Karpas-422 (cell line): ENCODE data around the gene CFAP70. TPM values are rescaled to one million over a fixed set of nuclear protein-coding genes. Genes with fewer than 3 reads are reported as not detected.

Source experiments
- DNase-seq: peaks from one replicate; pipeline ENCODE4 v3.0.0-alpha.2; 2015
- H2AFZ ChIP-seq: fragments of 200-600 bp; sonication (generic); 2 replicates; pipeline ENCODE4 v1.6.1; 2014; ENCODE audit warnings: antibody characterized with exemption, low read length, mixed read lengths
- H3K27ac ChIP-seq: fragments of 200-600 bp; sonication (generic); 2 replicates; pipeline ENCODE4 v1.5.1; 2014; ENCODE audit warnings: mild to moderate bottlenecking, low read length, moderate library complexity
- H3K27me3 ChIP-seq: fragments of 200-600 bp; sonication (generic); 2 replicates; pipeline ENCODE4 v1.6.1; 2014; ENCODE audit warnings: low read length, mixed read lengths
- H3K36me3 ChIP-seq: fragments of 200-600 bp; sonication (generic); 2 replicates; pipeline ENCODE4 v1.6.1; 2014; ENCODE audit warnings: low read length, mixed read lengths; ENCODE audit not compliant: insufficient read depth
- H3K4me1 ChIP-seq: fragments of 200-600 bp; sonication (generic); 2 replicates; pipeline ENCODE4 v1.6.1; 2014; ENCODE audit warnings: mild to moderate bottlenecking, low read length, mixed read lengths
- H3K4me2 ChIP-seq: fragments of 200-600 bp; sonication (generic); 2 replicates; pipeline ENCODE4 v1.6.1; 2014; ENCODE audit warnings: low read length, low read depth, mild to moderate bottlenecking; ENCODE audit not compliant: poor library complexity, severe bottlenecking
- H3K4me3 ChIP-seq: fragments of 200-600 bp; sonication (generic); 2 replicates; pipeline ENCODE4 v1.5.1; 2014; ENCODE audit warnings: mild to moderate bottlenecking, antibody characterized with exemption, low read length, mixed read lengths
- H3K79me2 ChIP-seq: fragments of 200-600 bp; sonication (generic); 2 replicates; pipeline ENCODE4 v1.6.1; 2014; ENCODE audit warnings: mild to moderate bottlenecking, low read length, mixed read lengths
- H3K9ac ChIP-seq: fragments of 200-600 bp; sonication (generic); 2 replicates; pipeline ENCODE4 v1.6.0; 2014; ENCODE audit warnings: low read length
- H3K9me2 ChIP-seq: fragments of 200-600 bp; sonication (generic), shearing (Covaris generic); replicated peaks from 2 replicates; pipeline ENCODE4 v1.6.0; 2014; ENCODE audit warnings: mild to moderate bottlenecking, low read length, moderate library complexity; ENCODE audit not compliant: insufficient read depth
- H3K9me3 ChIP-seq: fragments of 300-700, 200-600 bp; sonication (generic); 2 replicates; pipeline ENCODE4 v1.6.1; 2014; ENCODE audit warnings: low read length, mixed read lengths
- H4K20me1 ChIP-seq: fragments of 200-600 bp; sonication (generic); 2 replicates; pipeline ENCODE4 v1.6.1; 2014; ENCODE audit warnings: mild to moderate bottlenecking, antibody characterized with exemption, low read length, low read depth; ENCODE audit not compliant: insufficient read depth
- total RNA-seq: library from RNA; depleted of rRNA; stranded (reverse); fragments of >200 nt; shearing (Covaris generic); gene quantifications from 2 replicates; pipeline ENCODE4 v1.2.3, GENCODE V29; 2014; ENCODE audit warnings: low replicate concordance

CFAP70 gene
- total RNA-seq, 1 experiment from 2014 or later: 14.4 TPM

DNA sequence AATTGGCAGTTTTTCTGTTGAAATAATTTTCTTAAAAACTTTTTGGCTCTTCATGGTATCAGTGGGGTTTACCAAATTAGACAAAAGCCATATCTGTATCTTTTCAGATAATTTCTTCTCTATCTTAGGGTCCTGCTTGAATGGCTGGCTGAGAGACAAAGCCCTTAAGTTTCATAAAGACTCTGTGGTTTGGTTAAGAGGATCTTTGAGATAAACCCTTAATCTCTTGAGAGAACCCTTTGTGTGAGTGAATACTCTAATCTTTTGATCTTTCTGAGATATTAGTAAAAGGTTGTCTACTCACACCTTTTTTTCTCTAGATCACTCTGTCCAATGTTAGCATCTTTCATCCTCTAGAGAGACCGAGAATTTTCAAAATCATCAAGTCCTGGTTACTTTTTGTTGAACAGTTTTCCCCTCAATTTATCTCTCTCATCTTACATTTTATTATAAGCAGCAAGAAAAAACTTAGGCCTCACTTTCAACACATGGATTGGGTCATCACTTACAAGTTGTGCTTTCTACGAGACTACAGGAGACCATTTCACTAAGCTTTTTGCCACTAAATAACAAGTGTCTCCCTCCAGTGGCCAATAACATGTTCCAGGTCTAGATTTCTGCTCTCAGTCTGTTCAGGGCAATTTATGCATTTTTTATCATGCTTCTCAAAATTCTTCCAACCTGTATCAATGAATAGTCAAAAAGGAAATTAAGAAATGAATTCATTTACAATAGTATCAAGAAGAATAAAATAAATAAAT lies 140.1 kb downstream of the CFAP70 start:
- peak; percentile 82 for DNase-seq
- no peaks in the 10 kb centered on the region for H3K9me2 ChIP-seq
- peaks cover 12% of the 10 kb centered on the region for H3K4me1 ChIP-seq
- H3K27ac ChIP-seq: no peak overlapping the region
- H3K36me3 ChIP-seq: peaks cover 21% of the 10 kb centered on the region
- no peaks in the 10 kb centered on the region for H3K9me3 ChIP-seq
- H3K27me3 ChIP-seq: no peaks in the 10 kb centered on the region
- H3K79me2 ChIP-seq: peaks cover 12% of the 10 kb centered on the region; the same call in 1 of the 2 replicates
- H4K20me1 ChIP-seq: no peaks in the 10 kb centered on the region
- no peak overlapping the region for H2AFZ ChIP-seq
- no peak overlapping the region for H3K4me2 ChIP-seq
- no peak overlapping the region for H3K9ac ChIP-seq
- H3K4me3 ChIP-seq: no peak overlapping the region

- H3K4me2 ChIP-seq: no peak overlapping the region
- H3K27ac ChIP-seq: no peak overlapping the region
- H3K9me2 ChIP-seq: no peaks in the 10 kb centered on the region
- no peak overlapping the region for H3K4me3 ChIP-seq
- H3K4me1 ChIP-seq: peaks cover 12% of the 10 kb centered on the region
- no peak overlapping the region for H2AFZ ChIP-seq
- H3K9me3 ChIP-seq: no peaks in the 10 kb centered on the region
- H4K20me1 ChIP-seq: no peaks in the 10 kb centered on the region
- H3K9ac ChIP-seq: no peak overlapping the region
- DNase-seq: no peak
- peaks cover 21% of the 10 kb centered on the region for H3K36me3 ChIP-seq
- H3K27me3 ChIP-seq: no peaks in the 10 kb centered on the region
- H3K79me2 ChIP-seq: peaks cover 12% of the 10 kb centered on the region; the same call in 1 of the 2 replicates
Observed at GRCh38 chr10:73217628-73218027, 141.0 kb downstream of the CFAP70 start.

DNA sequence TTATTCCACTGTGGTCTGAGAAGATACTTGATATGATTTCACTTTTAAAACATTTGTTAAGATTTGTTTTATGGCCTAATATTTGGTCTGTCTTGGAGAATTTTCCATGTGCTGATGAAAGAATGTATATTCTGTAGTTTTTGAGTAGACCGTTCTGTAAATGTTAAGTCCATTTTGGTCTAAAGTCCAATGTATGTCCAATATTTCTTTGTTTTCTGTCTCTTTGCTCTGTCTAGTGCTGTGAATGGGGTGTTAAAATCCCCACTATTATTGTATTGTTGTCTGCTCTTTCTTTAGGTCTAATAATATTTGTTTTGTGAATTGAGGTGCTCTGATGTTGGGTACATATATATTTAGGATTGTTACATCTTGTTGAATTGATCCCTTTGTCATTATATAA lies 142.9 kb downstream of the CFAP70 start:
- H2AFZ ChIP-seq: no peak overlapping the region
- no peaks in the 10 kb centered on the region for H3K9me2 ChIP-seq
- peaks cover 12% of the 10 kb centered on the region for H3K4me1 ChIP-seq
- no peaks in the 10 kb centered on the region for H3K27me3 ChIP-seq
- peaks cover 12% of the 10 kb centered on the region; the same call in 1 of the 2 replicates for H3K79me2 ChIP-seq
- H3K36me3 ChIP-seq: peaks cover 21% of the 10 kb centered on the region
- H3K4me3 ChIP-seq: no peak overlapping the region
- H3K4me2 ChIP-seq: no peak overlapping the region
- H3K27ac ChIP-seq: no peak overlapping the region
- DNase-seq: no peak
- H3K9me3 ChIP-seq: no peaks in the 10 kb centered on the region
- H4K20me1 ChIP-seq: no peaks in the 10 kb centered on the region
- H3K9ac ChIP-seq: no peak overlapping the region

DNA sequence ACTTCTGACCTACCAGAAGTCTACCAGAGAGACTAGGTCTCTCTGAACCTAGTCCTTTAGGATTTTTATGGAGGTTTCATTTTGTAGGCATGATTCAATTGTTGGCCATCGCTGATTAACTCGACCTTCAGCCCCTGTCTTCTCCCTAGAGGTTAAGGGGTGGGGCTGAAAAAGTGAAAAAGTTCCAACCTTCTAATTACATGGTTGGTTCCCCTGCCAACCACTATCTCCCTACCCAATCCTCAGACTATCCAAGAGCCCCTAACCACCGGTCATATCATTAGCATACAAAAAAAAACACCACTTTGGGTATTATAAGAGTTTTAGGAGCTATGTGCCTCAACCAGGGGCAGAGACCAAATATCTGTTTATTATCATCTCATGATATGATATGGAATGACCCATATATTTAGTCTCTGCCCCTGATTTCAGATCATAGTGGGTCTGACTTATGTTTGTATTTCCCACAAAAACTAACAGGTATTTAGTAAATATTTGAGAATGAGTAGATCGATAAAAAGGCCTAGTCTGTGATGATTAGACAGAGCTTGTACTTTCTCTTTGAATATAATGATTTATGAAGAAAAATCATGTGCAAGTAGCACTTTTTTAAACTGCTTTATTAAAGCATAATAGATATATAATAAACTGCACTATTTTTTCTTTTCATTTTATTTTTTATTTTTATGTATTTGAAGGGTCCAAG lies 147.4 kb downstream of the CFAP70 start:
- Histone ChIP-seq H3K36me3 (peaks cover 12% of the 10 kb centered on the region; the same call in 1 of the 2 replicates), H3K9me3 (no peaks in the 10 kb centered on the region), H3K4me1 (no peaks in the 10 kb centered on the region), H4K20me1 (no peaks in the 10 kb centered on the region), H3K4me2 (no peak overlapping the region), H2AFZ (no peak overlapping the region), H3K79me2 (peaks cover 12% of the 10 kb centered on the region; the same call in 1 of the 2 replicates), H3K9me2 (no peaks in the 10 kb centered on the region), H3K27me3 (no peaks in the 10 kb centered on the region), H3K9ac (no peak overlapping the region), H3K4me3 (no peak overlapping the region), H3K27ac (no peak overlapping the region)
- DNase-seq: no peak

GRCh38 chr10:73210395-73211105 lies 148.1 kb downstream of the CFAP70 start:
- Histone ChIP-seq H3K9me3 (no peaks in the 10 kb centered on the region), H3K4me3 (no peak overlapping the region), H3K9ac (no peak overlapping the region), H3K79me2 (peaks cover 8% of the 10 kb centered on the region; the same call in 1 of the 2 replicates), H3K27ac (no peak overlapping the region), H2AFZ (no peak overlapping the region), H3K36me3 (peaks cover 5% of the 10 kb centered on the region; the same call in 1 of the 2 replicates), H3K27me3 (no peaks in the 10 kb centered on the region), H4K20me1 (no peaks in the 10 kb centered on the region), H3K9me2 (no peaks in the 10 kb centered on the region), H3K4me2 (no peak overlapping the region), H3K4me1 (no peaks in the 10 kb centered on the region)
- no peak for DNase-seq

GRCh38 chr10:73209705-73210104 lies 149.0 kb downstream of the CFAP70 start:
- Histone ChIP-seq H3K79me2 (peaks cover 5% of the 10 kb centered on the region; the same call in 1 of the 2 replicates), H3K9me3 (no peaks in the 10 kb centered on the region), H4K20me1 (no peaks in the 10 kb centered on the region), H3K4me3 (no peak overlapping the region), H3K36me3 (peaks cover 5% of the 10 kb centered on the region; the same call in 1 of the 2 replicates), H3K4me2 (no peak overlapping the region), H3K4me1 (no peaks in the 10 kb centered on the region), H3K9me2 (no peaks in the 10 kb centered on the region), H3K9ac (no peak overlapping the region), H3K27ac (no peak overlapping the region), H3K27me3 (no peaks in the 10 kb centered on the region), H2AFZ (no peak overlapping the region)
- DNase-seq: no peak

DNA sequence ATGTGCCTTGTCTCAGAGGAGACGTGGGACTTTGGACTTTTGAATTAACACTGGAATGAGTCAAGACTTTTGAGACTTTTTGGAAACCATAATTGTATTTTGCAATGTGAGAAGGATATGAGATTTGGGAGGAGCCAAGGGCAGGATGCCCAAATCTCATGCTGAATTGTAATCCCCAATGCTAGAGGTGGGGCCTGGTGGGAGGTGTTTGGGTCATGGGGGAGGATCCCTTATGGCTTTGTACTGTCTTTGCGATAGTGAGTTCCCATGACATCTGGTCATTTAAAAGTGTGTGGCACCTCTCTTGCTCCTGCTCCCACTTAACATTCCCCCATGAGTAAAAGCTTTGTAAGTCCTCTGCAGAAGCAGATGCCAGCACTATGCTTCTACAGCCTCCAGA lies 150.8 kb downstream of the CFAP70 start:
- Histone ChIP-seq H3K4me2 (no peak overlapping the region), H3K9me3 (no peaks in the 10 kb centered on the region), H4K20me1 (no peaks in the 10 kb centered on the region), H3K79me2 (no peaks in the 10 kb centered on the region), H3K27ac (no peak overlapping the region), H3K4me3 (no peak overlapping the region), H3K36me3 (peaks cover 8% of the 10 kb centered on the region; the same call in 1 of the 2 replicates), H2AFZ (no peak overlapping the region), H3K27me3 (no peaks in the 10 kb centered on the region), H3K9me2 (no peaks in the 10 kb centered on the region), H3K4me1 (no peaks in the 10 kb centered on the region), H3K9ac (no peak overlapping the region)
- DNase-seq: no peak

- Histone ChIP-seq H3K9me3 (no peaks in the 10 kb centered on the region), H3K9ac (no peak overlapping the region), H3K27me3 (no peaks in the 10 kb centered on the region)
Observed at GRCh38 chr10:73206385-73206784, 152.3 kb downstream of the CFAP70 start.

More at GRCh38 chr10:73206385-73206784, 152.3 kb downstream of the CFAP70 start:
- H3K36me3 ChIP-seq: peaks cover 8% of the 10 kb centered on the region; the same call in 1 of the 2 replicates
- no peak overlapping the region for H3K4me3 ChIP-seq
- no peaks in the 10 kb centered on the region for H3K79me2 ChIP-seq
- H3K27ac ChIP-seq: no peak overlapping the region
- no peaks in the 10 kb centered on the region for H4K20me1 ChIP-seq
- H2AFZ ChIP-seq: no peak overlapping the region
- H3K4me1 ChIP-seq: no peaks in the 10 kb centered on the region
- DNase-seq: no peak
- no peaks in the 10 kb centered on the region for H3K9me2 ChIP-seq
- H3K4me2 ChIP-seq: no peak overlapping the region
